Spleen (tissue), 11 donors: ENCODE results near the gene SLC24A3. TPM values are rescaled to one million over a fixed set of nuclear protein-coding genes. Genes with fewer than 3 reads are reported as not detected.

ENCODE experiments used
- DNase-seq: peaks from one replicate; pipeline ENCODE4 v3.0.0-alpha.2; 2020
- H3K27ac ChIP-seq, 8 donors: fragments of 200-600 bp; sonication (generic) in 7 of 8; 1 replicate in 4 of 8; 2 replicates in 4 of 8; pipeline versions ENCODE4 v1.5.0 to v1.8.0; 2016 to 2021; ENCODE audit warnings: inconsistent platforms in 4 of 8, mild to moderate bottlenecking in 4 of 8, moderate library complexity in 1 of 8
- H3K27me3 ChIP-seq, 7 donors: fragments of 200-600 bp; sonication (generic) in 6 of 7; replicated peaks in 1 of 7; 1 replicate in 4 of 7; 2 replicates in 3 of 7; pipeline versions ENCODE4 v1.5.0 to v1.8.0; 2016 to 2021; ENCODE audit warnings: inconsistent platforms in 3 of 7, mild to moderate bottlenecking in 1 of 7
- H3K36me3 ChIP-seq, 6 donors: fragments of 200-600 bp; sonication (generic) in 5 of 6; 1 replicate in 4 of 6; 2 replicates in 2 of 6; pipeline versions ENCODE4 v1.5.0 to v1.8.0; 2016 to 2021; ENCODE audit warnings: inconsistent platforms in 2 of 6
- H3K4me1 ChIP-seq, 6 donors: fragments of 200-600 bp; sonication (generic) in 5 of 6; 1 replicate in 3 of 6; 2 replicates in 3 of 6; pipeline versions ENCODE4 v1.5.0 to v1.8.0; 2016 to 2021; ENCODE audit warnings: inconsistent platforms in 3 of 6
- H3K4me3 ChIP-seq, 8 donors: fragments of 200-600 bp; sonication (generic) in 7 of 8; 1 replicate in 4 of 8; 2 replicates in 4 of 8; pipeline versions ENCODE4 v1.5.0 to v1.8.0; 2016 to 2021; ENCODE audit warnings: inconsistent platforms in 4 of 8, mild to moderate bottlenecking in 4 of 8, moderate library complexity in 2 of 8
- H3K9me3 ChIP-seq, 8 donors: fragments of 200-600 bp; sonication (generic) in 7 of 8; 1 replicate in 4 of 8; 2 replicates in 4 of 8; pipeline versions ENCODE4 v1.5.0 to v1.8.0; 2016 to 2021; ENCODE audit warnings: inconsistent platforms in 4 of 8
- CTCF ChIP-seq, 11 experiments: fragments of 200-600 bp in 7 of 11; fragments of 450-650 bp in 4 of 11; sonication (generic) in 4 of 11; IDR thresholded peaks in 8 of 11; conservative IDR thresholded peaks in 3 of 11; 1 replicate in 7 of 11; 2 replicates in 4 of 11; pipeline versions ENCODE4 v1.4.0 to v1.8.0; 2016 to 2021; ENCODE audit warnings: antibody characterized with exemption in 11 of 11, inconsistent platforms in 4 of 11, mild to moderate bottlenecking in 1 of 11
- POLR2A ChIP-seq, 3 donors: fragments of 450-650 bp; IDR thresholded peaks; one replicate each; pipeline ENCODE4 v1.5.1; 2017; ENCODE audit warnings: antibody characterized with exemption in 3 of 3, mild to moderate bottlenecking in 1 of 3
- POLR2AphosphoS5 ChIP-seq, 3 donors: sonication (generic); formaldehyde crosslinking; IDR thresholded peaks; one replicate each; pipeline ENCODE4 v1.5.1; 2017; ENCODE audit warnings: antibody characterized with exemption in 3 of 3
- WGBS, 5 donors: extraction: QIAGEN DNeasy Blood & Tissue Kit in 3 of 5; methylation state at CpG; one replicate each; pipeline versions ENCODE4 v1.1.5 to v1.1.7; 2013 to 2018; 5-methylcytosine and 5-hydroxymethylcytosine counted together
- intact Hi-C: fragments of 100-400 bp; cut with DNase I; formaldehyde crosslinking; loops from one replicate; pipeline ENCODE4 v1.15.0; 2023; ENCODE audit warnings: low total_unique reads
- polyA plus RNA-seq, 3 donors: library from polyadenylated mRNA; stranded (reverse); fragments of 200-250 nt; gene quantifications; one replicate each; pipeline ENCODE4 v1.2.1, GENCODE V29; 2013
- total RNA-seq, 7 donors: library from RNA; depleted of rRNA in 3 of 7; stranded (reverse); fragments of >200 nt in 3 of 7; fragmentation: NEBNext Ultra II Directional in 4 of 7; extraction: Animal tissue kit (Norgen Biotek cat#: 25700) in 4 of 7; gene quantifications; one replicate each; pipeline versions ENCODE4 v1.1.0 to v1.2.1, GENCODE V29; 2016 to 2021
- donor health status: healthy with polysubstance abuse.
- donor health status: DM: no; HTN: no; CAD: no; lungs with moderate emphysema.
- donor health status: DM: no; HTN: no; CAD: no.
- donor health status: Bipolar disorder and iron deficiency.
- donor health status: healthy.
- donor health status: DM: no; HTN: no; CAD: no.
- donor health status: DM: yes; HTN: yes; CAD: no.

Gene SLC24A3
- total and polyA plus RNA-seq, 10 donors, result 0.37 to 3.9 (median 2.6) TPM

DNA sequence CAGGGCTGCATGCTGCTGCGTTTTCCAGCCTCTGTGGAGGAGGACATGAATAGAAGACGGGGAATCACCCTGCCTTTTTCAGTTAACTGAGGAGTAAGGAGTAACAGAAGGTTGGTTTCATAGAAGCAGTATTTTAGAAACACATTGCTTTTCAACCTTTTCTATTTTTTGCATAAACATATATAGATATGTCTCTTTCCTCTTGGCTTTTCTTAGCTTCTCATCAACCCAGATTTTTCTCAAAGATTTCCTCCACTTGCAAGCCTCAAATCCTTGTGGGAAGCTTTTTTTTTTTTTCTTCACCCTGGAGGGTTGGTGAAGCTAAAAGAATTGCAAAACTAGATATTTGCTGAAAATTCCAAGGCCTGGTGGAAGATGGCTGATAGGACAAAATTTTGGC, 6.0 kb downstream of the SLC24A3 start:
- no peak for DNase-seq
- TF ChIP-seq POLR2A (IDR thresholded peaks at IDR 0.05), result no peak
- TF ChIP-seq POLR2AphosphoS5 (IDR thresholded peaks at IDR 0.05), result no peak
- intact Hi-C loops, result no loop called here
- no peaks in the 10 kb centered on the region for H3K36me3 ChIP-seq
- WGBS, 5 donors, result 64 to 84% (median 69%) methylated on average over 2 of the region's 2 CpGs
- H3K27ac ChIP-seq, result no peak overlapping the region
- H3K9me3 ChIP-seq, result no peaks in the 10 kb centered on the region
- peaks cover 0 to 12% (median 1%) of the 10 kb centered on the region in 6 donors for H3K4me1 ChIP-seq
- no peak overlapping the region for H3K4me3 ChIP-seq
- peaks cover 0 to 38% (median 4%) of the 10 kb centered on the region in 7 donors for H3K27me3 ChIP-seq

DNA sequence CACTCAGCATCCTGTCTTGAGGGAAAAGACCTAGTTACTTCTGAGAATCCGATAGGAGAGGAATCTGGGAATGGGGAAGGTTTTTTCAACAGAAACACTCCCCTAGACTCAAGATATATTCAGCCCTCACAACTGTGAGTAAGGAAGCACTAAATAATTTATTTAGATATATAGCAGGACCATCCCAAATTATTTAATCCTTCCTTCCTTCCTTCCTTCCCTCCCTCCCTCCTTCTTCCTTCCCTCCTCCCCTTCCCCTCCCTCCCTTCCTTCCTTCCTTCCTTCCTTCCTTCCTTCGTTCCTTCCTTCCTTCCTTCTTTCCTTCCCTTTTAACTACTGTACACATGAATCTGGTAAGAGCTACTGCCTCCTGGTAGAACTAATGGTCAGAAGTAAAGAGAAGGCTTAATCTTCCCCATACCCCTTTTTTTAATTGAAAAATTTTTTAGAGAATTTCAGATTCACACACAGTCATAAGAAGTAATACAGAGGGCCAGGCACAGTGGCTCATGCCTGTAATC, 10.1 kb downstream of the SLC24A3 start:
- TF ChIP-seq CTCF (IDR thresholded peaks at IDR 0.05 in 8 of 11, conservative IDR thresholded peaks at IDR 0.05 in 3 of 11), result no peak
- TF ChIP-seq POLR2AphosphoS5 (IDR thresholded peaks at IDR 0.05), result no peak
- TF ChIP-seq POLR2A (IDR thresholded peaks at IDR 0.05), result no peak
- Histone ChIP-seq H3K27me3 (peaks cover 0 to 5% (median 0%) of the 10 kb centered on the region in 7 donors), H3K4me1 (no peaks in the 10 kb centered on the region), H3K4me3 (no peak overlapping the region), H3K27ac (no peak overlapping the region), H3K36me3 (no peaks in the 10 kb centered on the region), H3K9me3 (peaks cover 0 to 14% (median 8%) of the 10 kb centered on the region in 8 donors)
- intact Hi-C loops, result no loop called here
- whole genome bisulfite sequencing, 5 donors, result 63 to 98% (median 73%) methylated on average over 2 of the region's 2 CpGs
- DNase-seq, result no peak

DNA sequence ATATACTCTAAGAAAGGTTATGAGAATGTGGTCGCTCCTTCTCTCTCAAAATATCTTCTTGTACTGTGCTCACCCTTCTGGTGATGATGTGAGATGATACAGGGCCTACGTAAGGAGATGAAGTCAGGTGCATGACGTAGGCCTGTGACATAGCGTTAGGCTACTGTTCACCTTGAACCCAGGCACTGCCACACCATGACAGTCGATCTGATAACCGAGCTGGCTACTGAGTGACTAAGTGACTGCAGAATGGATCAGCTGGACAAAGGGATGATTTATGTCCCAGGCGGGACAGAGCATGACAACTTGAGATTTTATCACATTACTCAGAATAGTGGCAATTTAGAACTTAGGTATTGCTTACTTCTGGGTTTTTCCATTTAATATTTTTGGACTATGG, 11.2 kb downstream of the SLC24A3 start:
- Histone ChIP-seq H3K27ac (no peak overlapping the region), H3K9me3 (peaks cover 0 to 14% (median 8%) of the 10 kb centered on the region in 8 donors), H3K4me3 (no peak overlapping the region), H3K4me1 (no peaks in the 10 kb centered on the region), H3K27me3 (no peaks in the 10 kb centered on the region), H3K36me3 (no peaks in the 10 kb centered on the region)
- 85 to 97% (median 89%) methylated on average over 7 of the region's 7 CpGs for WGBS, 5 donors
- no peak for DNase-seq
- intact Hi-C loops, result no loop called here
- TF ChIP-seq POLR2A (IDR thresholded peaks at IDR 0.05) (no peak), CTCF (IDR thresholded peaks at IDR 0.05 in 8 of 11, conservative IDR thresholded peaks at IDR 0.05 in 3 of 11) (no peak), POLR2AphosphoS5 (IDR thresholded peaks at IDR 0.05) (no peak)

GRCh38 chr20:19231359-19232035, 19.1 kb downstream of the SLC24A3 start:
- WGBS, 5 donors, result 64 to 77% (median 75%) methylated on average over 6 of the region's 6 CpGs
- H3K36me3 ChIP-seq, result no peaks in the 10 kb centered on the region
- H3K4me3 ChIP-seq, result no peak overlapping the region
- TF ChIP-seq POLR2AphosphoS5 (IDR thresholded peaks at IDR 0.05), result no peak
- H3K27me3 ChIP-seq, result peaks cover 0 to 5% (median 0%) of the 10 kb centered on the region in 7 donors
- DNase-seq, result no peak
- H3K4me1 ChIP-seq, result no peaks in the 10 kb centered on the region
- intact Hi-C loops, result no loop called here
- peaks cover 0 to 5% (median 0%) of the 10 kb centered on the region in 8 donors for H3K9me3 ChIP-seq
- H3K27ac ChIP-seq, result no peak overlapping the region

DNA sequence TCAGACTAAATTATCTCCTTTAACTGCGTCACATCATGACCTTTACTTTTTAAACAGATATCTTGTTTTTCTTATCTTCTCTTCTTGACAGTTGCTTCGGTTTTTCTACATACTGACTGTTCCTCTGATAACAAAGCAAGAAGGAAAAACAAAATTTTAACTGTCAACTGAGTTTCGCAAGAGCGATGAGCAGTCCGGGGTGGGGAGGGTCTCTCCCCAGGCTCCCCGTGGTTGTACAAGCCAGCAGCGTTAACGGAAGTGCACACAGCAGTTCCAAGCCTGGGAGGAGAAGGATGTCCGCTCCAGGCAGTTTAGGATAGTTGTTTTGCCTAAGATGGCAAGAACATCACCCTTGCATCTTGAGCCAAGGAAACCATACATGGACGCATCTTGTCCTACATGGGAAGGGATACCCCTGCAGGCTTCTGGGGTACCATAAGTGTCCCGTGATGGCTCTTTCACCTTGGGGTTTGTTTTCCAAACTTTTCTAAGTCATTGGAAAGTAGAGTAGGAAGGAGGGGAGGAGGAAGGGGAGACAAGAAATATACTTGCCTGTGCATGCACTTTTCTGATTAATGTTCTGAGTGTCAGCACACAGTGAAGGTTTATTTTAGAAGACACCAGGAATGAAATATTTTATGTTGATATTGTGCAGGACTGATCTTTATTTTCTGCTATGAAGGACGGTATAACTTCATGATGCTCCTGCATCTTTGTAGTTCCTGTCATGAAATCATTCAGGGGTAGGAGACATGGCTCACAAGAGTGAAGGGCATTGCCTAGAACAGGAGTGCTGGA, 20.8 kb downstream of the SLC24A3 start:
- TF ChIP-seq POLR2AphosphoS5 (IDR thresholded peaks at IDR 0.05) (no peak), CTCF (IDR thresholded peaks at IDR 0.05 in 8 of 11, conservative IDR thresholded peaks at IDR 0.05 in 3 of 11) (no peak), POLR2A (IDR thresholded peaks at IDR 0.05) (no peak)
- Histone ChIP-seq H3K4me1 (no peaks in the 10 kb centered on the region), H3K36me3 (no peaks in the 10 kb centered on the region), H3K27me3 (peaks cover 0 to 5% (median 0%) of the 10 kb centered on the region in 7 donors), H3K9me3 (no peaks in the 10 kb centered on the region), H3K27ac (no peak overlapping the region), H3K4me3 (no peak overlapping the region)
- 53 to 83% (median 59%) methylated on average over 12 of the region's 12 CpGs for WGBS, 5 donors
- DNase-seq, result no peak
- intact Hi-C loops, result no loop called here
